ENCODE measurements around the gene PTPN23. TPM values are rescaled to one million over a fixed set of nuclear protein-coding genes. Genes with fewer than 3 reads are reported as not detected.
A peak's percentile ranks its signal among the peaks of the same experiment; 100 is the strongest.

Gene PTPN23
- polyA plus RNA-seq, 3 donors: 1.2 to 13.7 (median 1.3) TPM

DNA sequence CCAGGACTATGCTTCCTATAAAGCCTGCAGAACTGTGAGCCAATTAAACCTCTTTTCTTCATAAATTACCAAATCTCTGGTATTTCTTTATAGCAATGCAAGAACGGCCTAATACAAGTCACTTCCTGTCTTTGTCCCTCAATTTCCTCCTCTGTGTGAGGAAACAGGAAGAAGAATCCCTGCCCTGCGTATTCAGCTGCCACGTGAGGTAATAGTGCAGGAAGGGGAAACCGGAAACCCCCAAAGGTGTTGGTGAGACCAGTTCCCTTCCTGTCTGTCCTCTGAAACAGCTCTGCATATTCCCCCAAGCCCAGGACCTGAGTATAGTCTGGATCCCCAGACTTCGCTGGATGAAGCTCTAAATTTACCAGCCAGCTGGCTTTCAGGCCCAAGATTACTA lies 18.1 kb upstream of the PTPN23 start:
- Mint-ChIP-seq H3K27ac (peak overlapping the region; percentile 57 to 93 (median 84)), H3K9me3 (peaks cover 29 to 48% (median 41%) of the 10 kb centered on the region in 7 donors), H3K4me3 (peak overlapping the region in 1 of 2 donors; percentile 48), H3K27me3 (ENCODE audit: low read depth in 3 of 3) (peaks cover 0 to 8% (median 1%) of the 10 kb centered on the region in 3 donors), H3K4me1 (peaks cover 20% of the 10 kb centered on the region), H3K36me3 (peaks cover 5 to 12% of the 10 kb centered on the region in 2 donors)
- Histone ChIP-seq H2AFZ (ENCODE audit: insufficient read depth, low read depth, low read length, poor library complexity, severe bottlenecking) (no peak overlapping the region), H3K4me1 (ENCODE audit: control insufficient read depth in 1 of 2, insufficient read depth in 2 of 2, low read length in 2 of 2) (peaks cover 16 to 26% of the 10 kb centered on the region in 2 donors), H3K27ac (ENCODE audit: low read depth in 1 of 2, low read length in 2 of 2) (peak overlapping the region; percentile 10 to 56), H3K4me3 (replicated peaks in 1 of 3; ENCODE audit: low read depth in 2 of 3, low read length in 3 of 3) (peak overlapping the region in 1 of 3 experiments; percentile 6), H3K9me3 (replicated peaks in 1 of 2; ENCODE audit: control insufficient read depth in 1 of 2, insufficient read depth in 1 of 2, low read length in 2 of 2) (peaks cover 27 to 35% of the 10 kb centered on the region in 2 donors), H3K27me3 (ENCODE audit: control insufficient read depth in 2 of 2, insufficient read depth in 2 of 2, low read length in 2 of 2) (no peaks in the 10 kb centered on the region), H3K36me3 (replicated peaks in 1 of 2; ENCODE audit: control insufficient read depth in 1 of 2, insufficient read depth in 2 of 2, low read length in 2 of 2) (no peaks in the 10 kb centered on the region), H3K9ac (ENCODE audit: insufficient read depth, low read length, poor library complexity, severe bottlenecking) (no peak overlapping the region), H3K79me2 (ENCODE audit: insufficient read depth, low read length) (no peaks in the 10 kb centered on the region), H3K4me2 (replicated peaks; ENCODE audit: extremely low read depth, low read length, poor library complexity, severe bottlenecking) (peak overlapping the region; percentile 2), H4K20me1 (ENCODE audit: insufficient read depth, low read length) (no peaks in the 10 kb centered on the region)
- peak; percentile 47 to 87 (median 77) for DNase-seq
- 21% methylated on average over 3 of the region's 5 CpGs for WGBS (ENCODE audit: insufficient coverage)
- intact Hi-C loops (cut with micrococcal nuclease): no loop called here
- TF ChIP-seq, protein P1, sequence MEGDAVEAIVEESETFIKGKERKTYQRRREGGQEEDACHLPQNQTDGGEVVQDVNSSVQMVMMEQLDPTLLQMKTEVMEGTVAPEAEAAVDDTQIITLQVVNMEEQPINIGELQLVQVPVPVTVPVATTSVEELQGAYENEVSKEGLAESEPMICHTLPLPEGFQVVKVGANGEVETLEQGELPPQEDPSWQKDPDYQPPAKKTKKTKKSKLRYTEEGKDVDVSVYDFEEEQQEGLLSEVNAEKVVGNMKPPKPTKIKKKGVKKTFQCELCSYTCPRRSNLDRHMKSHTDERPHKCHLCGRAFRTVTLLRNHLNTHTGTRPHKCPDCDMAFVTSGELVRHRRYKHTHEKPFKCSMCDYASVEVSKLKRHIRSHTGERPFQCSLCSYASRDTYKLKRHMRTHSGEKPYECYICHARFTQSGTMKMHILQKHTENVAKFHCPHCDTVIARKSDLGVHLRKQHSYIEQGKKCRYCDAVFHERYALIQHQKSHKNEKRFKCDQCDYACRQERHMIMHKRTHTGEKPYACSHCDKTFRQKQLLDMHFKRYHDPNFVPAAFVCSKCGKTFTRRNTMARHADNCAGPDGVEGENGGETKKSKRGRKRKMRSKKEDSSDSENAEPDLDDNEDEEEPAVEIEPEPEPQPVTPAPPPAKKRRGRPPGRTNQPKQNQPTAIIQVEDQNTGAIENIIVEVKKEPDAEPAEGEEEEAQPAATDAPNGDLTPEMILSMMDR (IDR thresholded peaks at IDR 0.05): no peak

DNA sequence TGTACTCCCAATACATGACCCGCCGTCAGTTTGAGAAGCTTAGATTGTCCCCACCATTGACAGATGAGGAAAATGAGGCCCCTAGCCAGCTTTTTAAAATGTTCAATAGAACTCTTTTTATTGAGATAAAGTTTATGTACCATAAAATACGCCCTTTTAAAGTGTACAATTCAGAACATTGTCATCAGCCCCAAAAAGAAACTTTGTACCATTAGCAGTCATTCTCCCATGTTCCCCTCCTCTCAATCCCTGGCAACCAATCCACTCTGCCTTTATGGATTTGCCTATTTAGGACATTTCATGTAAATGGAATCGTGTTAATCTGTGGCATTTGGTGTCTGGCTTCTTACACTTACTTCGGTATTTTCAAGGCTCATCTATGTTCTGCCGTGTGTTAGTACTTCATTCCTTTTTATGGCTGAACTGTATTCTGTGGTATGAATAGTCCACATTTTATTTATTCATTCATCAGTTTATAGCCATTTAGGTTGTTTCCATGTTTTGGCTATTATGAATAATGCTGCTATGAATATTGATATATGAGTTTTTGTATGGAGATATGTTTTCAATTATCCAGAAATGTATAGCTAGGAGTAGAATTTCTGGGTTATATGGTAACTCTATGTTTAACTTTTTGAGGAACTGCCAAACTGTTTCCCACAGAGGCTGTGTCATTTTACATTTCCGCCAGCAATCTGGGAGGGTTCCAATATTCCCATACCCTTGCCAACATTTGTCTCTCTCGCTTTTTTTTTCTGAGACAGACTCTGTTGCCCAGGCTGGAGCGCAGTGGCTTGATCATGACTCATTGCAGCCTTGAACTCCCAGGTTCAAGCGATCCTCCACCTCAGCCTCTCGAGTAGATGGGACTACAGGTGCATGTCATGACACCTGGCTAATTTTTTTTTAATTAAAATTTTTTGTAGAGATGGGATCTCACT lies 15.3 kb upstream of the PTPN23 start:
- Mint-ChIP-seq H3K36me3 (peaks cover 3% of the 10 kb centered on the region in 2 donors), H3K9me3 (peaks cover 7 to 22% (median 14%) of the 10 kb centered on the region in 7 donors), H3K4me1 (peaks cover 26% of the 10 kb centered on the region), H3K4me3 (no peak overlapping the region), H3K27ac (no peak overlapping the region), H3K27me3 (ENCODE audit: low read depth in 3 of 3) (peaks cover 0 to 9% (median 0%) of the 10 kb centered on the region in 3 donors)
- no peaks in the 10 kb centered on the region for H3K79me2 ChIP-seq (ENCODE audit: insufficient read depth, low read length)
- no peaks in the 10 kb centered on the region for H3K27me3 ChIP-seq (ENCODE audit: control insufficient read depth in 2 of 2, insufficient read depth in 2 of 2, low read length in 2 of 2)
- H3K4me3 ChIP-seq (replicated peaks in 1 of 3; ENCODE audit: low read depth in 2 of 3, low read length in 3 of 3): no peak overlapping the region
- H2AFZ ChIP-seq (ENCODE audit: insufficient read depth, low read depth, low read length, poor library complexity, severe bottlenecking): no peak overlapping the region
- peaks cover 0 to 7% of the 10 kb centered on the region in 2 donors for H3K9me3 ChIP-seq (replicated peaks in 1 of 2; ENCODE audit: control insufficient read depth in 1 of 2, insufficient read depth in 1 of 2, low read length in 2 of 2)
- peaks cover 16 to 29% of the 10 kb centered on the region in 2 donors for H3K4me1 ChIP-seq (ENCODE audit: control insufficient read depth in 1 of 2, insufficient read depth in 2 of 2, low read length in 2 of 2)
- no peaks in the 10 kb centered on the region for H4K20me1 ChIP-seq (ENCODE audit: insufficient read depth, low read length)
- H3K27ac ChIP-seq (ENCODE audit: low read depth in 1 of 2, low read length in 2 of 2): no peak overlapping the region
- no peaks in the 10 kb centered on the region for H3K36me3 ChIP-seq (replicated peaks in 1 of 2; ENCODE audit: control insufficient read depth in 1 of 2, insufficient read depth in 2 of 2, low read length in 2 of 2)
- no peak overlapping the region for H3K9ac ChIP-seq (ENCODE audit: insufficient read depth, low read length, poor library complexity, severe bottlenecking)
- 57% methylated on average over 5 of the region's 11 CpGs for WGBS (ENCODE audit: insufficient coverage)
- TF ChIP-seq, protein P1 (IDR thresholded peaks at IDR 0.05): no peak
- H3K4me2 ChIP-seq (replicated peaks; ENCODE audit: extremely low read depth, low read length, poor library complexity, severe bottlenecking): no peak overlapping the region
- intact Hi-C loops (cut with micrococcal nuclease): no loop called here
- DNase-seq: peak in 1 of 3 donors; percentile 12
